ENCODE results near the gene BANF1.
"Not testable (repeated sequence)": the region's sequence is repeated elsewhere in the genome, so short reads cannot be mapped to it uniquely, and the experiment has no call there.

BANF1 gene

GRCh38 chr11:66011239-66011784 lies 9.0 kb downstream of the BANF1 start:
- DNase-seq (ENCODE audit: low spot score): no peak

- DNase-seq (ENCODE audit: low spot score): no peak
Measured at GRCh38 chr11:66011785-66012303, 9.5 kb downstream of the BANF1 start, which contains the start of gene CST6. Gene CST6 (plus strand): TSS chr11:66012008. CDS start chr11:66012045, 37 bp downstream.

- no peak for DNase-seq (ENCODE audit: low spot score)
Measured at GRCh38 chr11:66012371-66012945, 10.2 kb downstream of the BANF1 start.

GRCh38 chr11:66012946-66013761 lies 10.9 kb downstream of the BANF1 start:
- no peak for DNase-seq (ENCODE audit: low spot score)

GRCh38 chr11:66013762-66014100 lies 11.4 kb downstream of the BANF1 start:
- DNase-seq (ENCODE audit: low spot score): no peak

GRCh38 chr11:66014804-66015453 lies 12.6 kb downstream of the BANF1 start:
- DNase-seq (ENCODE audit: low spot score): no peak

- no peak for DNase-seq (ENCODE audit: low spot score)
Measured at GRCh38 chr11:66015454-66015881, 13.2 kb downstream of the BANF1 start.

- no peak for DNase-seq (ENCODE audit: low spot score)
Measured at GRCh38 chr11:66015936-66016792, 13.9 kb downstream of the BANF1 start.

- no peak for DNase-seq (ENCODE audit: low spot score)
Measured at GRCh38 chr11:66016793-66017177, 14.5 kb downstream of the BANF1 start.

- no peak for DNase-seq (ENCODE audit: low spot score)
Measured at GRCh38 chr11:66017321-66017720, 15.0 kb downstream of the BANF1 start.

GRCh38 chr11:66020212-66020611 lies 17.9 kb downstream of the BANF1 start:
- no peak for DNase-seq (ENCODE audit: low spot score)

- DNase-seq (ENCODE audit: low spot score): peak; percentile 26
Measured at GRCh38 chr11:66020618-66021357, 18.5 kb downstream of the BANF1 start.

- DNase-seq (ENCODE audit: low spot score): peak; percentile 75
Measured at GRCh38 chr11:66022401-66023185, 20.3 kb downstream of the BANF1 start.

- not testable (repeated sequence) for DNase-seq (ENCODE audit: low spot score)
Measured at GRCh38 chr11:66023186-66023440, 20.8 kb downstream of the BANF1 start.

- DNase-seq (ENCODE audit: low spot score): no peak
Measured at GRCh38 chr11:66026017-66026529, 23.8 kb downstream of the BANF1 start, which contains the start of gene CATSPER1. Gene CATSPER1 (minus strand): TSS chr11:66026479. CDS start chr11:66026379, 100 bp downstream.

GRCh38 chr11:66032957-66033735 lies 30.8 kb downstream of the BANF1 start:
- no peak for DNase-seq (ENCODE audit: low spot score)

- DNase-seq (ENCODE audit: low spot score): no peak
Measured at GRCh38 chr11:66035653-66036333, 33.5 kb downstream of the BANF1 start.

- DNase-seq (ENCODE audit: low spot score): no peak
Measured at GRCh38 chr11:66036334-66036710, 34.0 kb downstream of the BANF1 start.

GRCh38 chr11:66037327-66037726 lies 35.0 kb downstream of the BANF1 start:
- DNase-seq (ENCODE audit: low spot score): no peak

Measured in activated CD4-positive, alpha-beta T cell treated with anti-CD3 and anti-CD28 coated beads, Interleukin-2, Interleukin-4, amounts not matched to agents 100 ng/mL and 50 ng/mL, durations not matched to agents 16 hours and 8 hours (primary cell).